ENCODE data around the gene PFKFB1.

Gene PFKFB1

GRCh38 chrX:54928876-54929275 lies 65.1 kb downstream of the PFKFB1 start:
- in situ Hi-C loops (cut with MboI; ENCODE audit: low sequenced_read_pairs): no loop called here

DNA sequence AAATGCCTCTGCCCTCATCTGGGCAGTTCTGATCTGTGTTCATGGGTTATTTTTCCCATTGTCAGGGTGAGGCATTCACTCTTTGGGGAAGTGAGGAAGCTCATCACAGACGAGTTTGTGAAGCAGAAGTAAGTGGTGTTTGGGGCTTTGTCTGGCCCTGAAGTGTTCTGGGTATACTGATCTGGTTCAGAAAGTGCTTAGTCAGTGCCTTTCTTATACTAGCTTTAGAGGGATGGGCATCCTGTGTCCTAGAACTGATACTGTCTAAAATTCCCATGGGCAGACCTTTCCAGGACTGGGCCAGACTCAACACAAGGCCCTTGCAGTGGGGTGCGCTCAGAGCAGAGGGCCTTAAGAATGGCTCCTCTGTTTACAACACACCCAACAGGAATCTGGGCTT lies 67.0 kb downstream of the PFKFB1 start:
- in situ Hi-C loops (cut with MboI; ENCODE audit: low sequenced_read_pairs): no loop called here

- in situ Hi-C loops (cut with MboI; ENCODE audit: low sequenced_read_pairs): no loop called here
Measured at GRCh38 chrX:54923376-54923775, 70.6 kb downstream of the PFKFB1 start.

DNA sequence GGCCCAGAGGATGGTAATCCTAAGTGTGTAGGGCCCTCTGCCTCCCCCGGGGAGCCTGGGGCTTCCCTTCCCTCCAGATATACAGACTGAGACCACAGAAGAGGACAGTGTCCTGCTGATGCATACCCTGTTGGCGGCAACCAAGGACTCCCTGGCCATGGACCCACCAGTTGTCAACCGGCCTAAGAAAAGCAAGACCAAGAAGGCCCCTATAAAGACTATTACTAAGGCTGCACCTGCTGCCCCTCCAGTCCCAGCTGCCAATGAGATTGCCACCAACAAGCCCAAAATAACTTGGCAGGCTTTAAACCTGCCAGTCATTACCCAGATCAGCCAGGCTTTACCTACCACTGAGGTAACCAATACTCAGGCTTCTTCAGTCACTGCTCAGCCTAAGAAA lies 71.4 kb downstream of the PFKFB1 start:
- in situ Hi-C loops (cut with MboI; ENCODE audit: low sequenced_read_pairs): no loop called here

DNA sequence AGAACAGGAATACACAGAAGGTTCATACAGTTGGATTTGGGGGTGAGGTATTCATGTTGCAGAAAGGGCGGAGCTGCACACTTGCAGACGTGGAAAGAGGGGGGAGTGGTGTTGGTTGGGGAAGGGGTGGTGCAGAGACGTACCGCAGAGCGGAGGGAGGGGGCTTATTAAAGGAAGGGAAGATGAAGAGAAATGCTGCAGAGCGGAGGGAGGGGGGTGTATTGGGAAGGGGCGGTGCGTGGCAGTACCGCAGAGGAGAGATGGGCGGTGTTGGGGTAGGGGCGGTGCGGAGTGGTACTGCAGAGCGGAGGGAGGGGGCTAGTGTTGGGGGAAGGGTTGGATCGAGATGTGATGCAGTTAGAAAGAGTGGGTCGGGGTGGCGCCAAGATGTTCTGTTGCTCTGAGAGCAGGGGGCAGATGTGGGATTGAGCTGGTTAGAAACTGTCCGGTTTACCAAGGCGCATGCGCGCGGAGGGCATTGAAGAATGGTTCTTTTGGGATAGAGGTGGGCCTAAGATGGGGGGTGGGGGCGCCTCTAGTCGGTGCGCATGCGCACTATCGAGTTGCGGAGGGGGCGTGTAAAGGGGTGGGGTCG lies 72.5 kb downstream of the PFKFB1 start:
- in situ Hi-C loops (cut with MboI; ENCODE audit: low sequenced_read_pairs): no loop called here

DNA sequence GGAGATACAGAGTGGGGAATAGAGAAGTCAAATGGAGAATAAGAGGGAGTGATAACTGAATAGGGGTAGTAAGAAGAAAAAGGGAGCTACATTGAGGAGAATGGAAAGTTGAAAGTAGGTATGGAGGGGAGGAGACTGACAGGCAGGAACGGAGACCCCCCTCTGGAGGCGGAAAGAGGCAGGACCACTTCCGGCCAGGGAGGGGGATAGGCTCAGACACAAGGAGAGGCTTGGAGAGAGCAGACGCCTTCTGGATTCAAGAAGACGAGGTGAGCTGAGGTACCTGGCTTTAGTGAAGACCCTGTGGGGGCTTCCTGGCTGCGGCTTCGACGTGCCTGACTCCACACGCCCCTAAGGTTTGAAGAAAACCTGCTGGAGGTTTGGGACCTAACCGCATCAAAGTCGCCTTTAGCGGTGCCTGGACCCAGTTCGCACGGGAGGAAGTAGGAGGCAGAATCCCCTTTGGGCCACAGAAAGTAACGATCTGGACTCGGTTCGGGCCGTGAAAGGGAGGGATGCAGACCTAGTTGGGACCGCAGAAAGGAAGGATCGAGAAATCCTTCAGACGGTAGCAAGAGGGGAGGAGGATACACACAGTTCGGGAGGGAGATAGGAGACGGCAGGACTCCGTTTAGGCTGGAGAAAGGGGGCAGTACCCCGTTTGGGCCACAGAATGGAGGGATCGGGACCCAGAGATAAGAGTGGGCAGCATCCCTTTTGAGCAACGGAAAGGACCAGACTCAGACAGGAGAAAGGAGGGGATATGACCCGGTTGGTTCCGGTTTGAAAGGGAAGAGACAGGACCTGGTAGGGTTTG lies 73.2 kb downstream of the PFKFB1 start, which contains the start of gene TRO:
TSS of gene TRO (plus strand) at position 215 of the 817 bp plus-strand sequence. CDS start 1,423 bp downstream, outside the sequence.
- in situ Hi-C loops (cut with MboI; ENCODE audit: low sequenced_read_pairs): no loop called here

DNA sequence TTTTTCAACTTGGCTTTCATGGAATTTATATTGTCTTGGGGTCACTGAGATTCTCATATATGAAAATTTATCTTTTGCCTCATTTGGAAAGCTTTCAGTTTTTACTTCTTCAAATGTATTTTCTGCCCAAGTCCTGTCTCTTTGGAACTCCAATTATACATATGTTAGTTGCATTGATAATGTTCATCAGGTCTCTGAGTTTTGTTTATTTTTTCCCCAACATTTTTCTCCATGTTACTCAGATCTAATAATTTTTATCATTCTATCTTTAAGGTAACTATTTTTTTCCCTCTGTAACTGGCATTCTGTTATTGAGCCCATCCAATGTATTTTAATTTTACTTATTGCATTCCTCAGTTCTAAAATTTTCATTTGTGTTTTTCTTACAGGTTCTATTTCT lies 84.0 kb downstream of the PFKFB1 start:
- in situ Hi-C loops (cut with MboI; ENCODE audit: low sequenced_read_pairs): no loop called here

DNA sequence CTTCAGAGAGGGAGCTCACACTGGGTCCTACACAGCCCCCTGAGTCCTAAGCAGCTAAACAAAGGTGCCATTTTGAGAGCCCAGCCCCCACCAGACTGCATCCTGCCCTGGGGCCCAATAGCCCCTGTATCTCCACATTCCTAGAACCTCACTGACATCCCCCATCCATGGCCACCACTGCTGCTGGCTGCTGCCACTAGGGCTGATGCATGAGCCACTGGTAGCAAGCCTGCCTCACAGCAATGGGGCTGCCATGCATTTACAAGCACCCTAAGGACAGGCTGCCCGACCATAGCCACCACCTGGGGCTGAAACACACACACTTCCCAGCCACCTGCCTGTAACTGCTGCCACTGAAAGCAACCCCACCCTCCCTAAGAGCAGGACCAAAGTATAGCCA lies 99.8 kb downstream of the PFKFB1 start:
- in situ Hi-C loops (cut with MboI; ENCODE audit: low sequenced_read_pairs): no loop called here

DNA sequence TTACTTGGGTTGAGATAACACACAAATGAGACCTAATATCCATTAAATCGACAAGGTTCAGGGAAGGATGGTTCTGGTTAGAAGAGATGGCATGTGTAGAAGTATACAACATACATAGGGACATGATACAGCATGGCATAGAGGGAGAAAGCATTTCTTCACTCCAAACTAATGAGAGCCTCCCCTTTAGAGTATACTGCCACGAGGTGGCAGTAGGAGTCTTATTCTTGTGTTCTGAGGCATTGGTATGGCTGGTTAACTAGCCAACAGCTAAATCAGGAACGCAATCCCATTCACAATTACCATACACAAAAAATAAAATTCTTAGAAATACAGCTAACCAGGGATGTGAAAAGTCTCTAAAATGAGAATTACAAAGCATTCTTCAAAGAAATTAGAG lies 102.4 kb downstream of the PFKFB1 start:
- in situ Hi-C loops (cut with MboI; ENCODE audit: low sequenced_read_pairs): no loop called here

DNA sequence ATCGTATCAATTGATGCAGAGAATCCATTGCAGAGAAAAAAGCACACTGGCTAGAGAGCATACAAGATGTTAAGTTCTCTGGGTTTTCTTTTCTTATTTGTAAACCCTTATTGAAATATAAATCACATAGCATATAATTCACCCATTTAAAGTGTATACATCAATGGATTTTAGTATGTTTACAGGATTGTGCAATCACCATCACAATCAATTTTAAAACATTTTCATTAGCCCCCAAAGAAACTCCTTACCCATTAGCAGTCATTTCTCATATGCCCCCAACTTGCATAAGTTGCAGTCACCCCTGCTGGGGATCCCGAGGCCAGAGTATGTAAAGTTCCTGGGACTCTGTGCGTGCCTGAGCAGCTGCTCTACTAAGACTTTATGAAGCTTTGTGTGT lies 108.2 kb downstream of the PFKFB1 start:
- in situ Hi-C loops (cut with MboI; ENCODE audit: low sequenced_read_pairs): no loop called here

Measured in HL-60/S4 treated with retinoic acid at 250 ng/mL for 4 days and 3 days (cell line).